NCI-H446 (cell line): ENCODE measurements around the gene ALG12.
"Not testable (repeated sequence)": the region's sequence is repeated elsewhere in the genome, so short reads cannot be mapped to it uniquely, and the experiment has no call there.

Source experiments
- DNase-seq, 2 experiments: peaks; one replicate each; lab custom pipeline; 2025; lab: John Stamatoyannopoulos, UW

Gene ALG12

GRCh38 chr22:49945042-49945794 is 27.0 kb upstream of the ALG12 start:
- not testable (repeated sequence) for DNase-seq

DNA sequence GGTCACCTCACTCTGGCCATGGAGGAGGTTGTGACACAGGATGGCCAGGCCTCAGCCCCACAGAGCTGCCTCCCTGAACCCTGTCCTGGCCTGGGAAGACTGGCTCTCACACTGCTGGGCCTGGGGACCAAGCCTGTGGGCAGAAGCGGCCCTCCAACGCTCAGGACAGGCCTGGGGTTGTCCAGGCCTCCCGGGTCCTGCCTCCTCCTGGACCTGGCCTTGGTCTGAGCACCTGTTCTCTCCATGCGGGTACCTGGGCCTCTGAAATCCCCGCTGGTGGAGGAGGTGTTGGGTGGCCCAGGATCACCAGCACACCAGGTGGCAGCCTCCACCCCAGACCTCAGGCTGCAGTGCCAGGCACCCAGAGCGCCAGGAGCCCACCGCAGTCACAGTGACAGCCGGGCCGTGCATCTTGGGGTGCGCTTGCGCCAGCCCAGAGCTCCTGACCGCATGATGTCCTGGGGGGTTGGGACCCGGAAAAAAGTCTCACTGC is 26.2 kb upstream of the ALG12 start:
- DNase-seq = no peak

DNA sequence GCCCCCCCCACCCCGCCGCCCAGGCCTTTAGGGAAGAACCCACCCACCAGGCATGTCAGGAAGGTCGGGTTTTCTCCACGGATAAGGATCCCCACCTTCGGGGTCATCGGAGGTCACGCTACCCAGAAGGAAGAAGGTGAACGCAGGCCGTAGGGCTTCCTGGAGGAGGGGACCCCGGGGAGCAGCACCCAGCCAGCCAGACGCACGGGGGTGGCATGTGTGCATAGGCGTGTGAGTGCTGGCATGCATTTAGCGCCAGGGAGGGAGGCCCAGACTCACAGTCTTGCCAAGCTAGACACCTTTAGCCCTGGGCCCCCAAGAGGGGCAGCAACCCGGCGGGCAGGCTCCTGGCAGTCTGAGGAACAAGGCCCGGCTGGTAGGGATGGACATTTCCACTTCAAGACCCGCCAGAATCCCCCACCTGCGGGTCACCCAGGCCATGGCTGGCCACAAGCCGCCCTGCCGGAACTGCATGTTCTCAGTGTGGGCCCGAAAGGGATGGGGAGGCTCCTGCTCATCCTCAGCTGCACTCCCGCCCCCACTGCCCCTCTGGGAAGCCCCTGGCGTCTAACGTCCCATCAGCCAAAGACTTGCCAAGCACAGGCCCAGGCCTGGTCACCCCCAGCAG is 25.6 kb upstream of the ALG12 start:
- no peak for DNase-seq

- DNase-seq = no peak
Measured at GRCh38 chr22:49943405-49943765, 25.1 kb upstream of the ALG12 start.

- DNase-seq = no peak
Measured at GRCh38 chr22:49942565-49943404, 24.5 kb upstream of the ALG12 start.

GRCh38 chr22:49941507-49942316 is 23.5 kb upstream of the ALG12 start:
- DNase-seq = no peak

DNA sequence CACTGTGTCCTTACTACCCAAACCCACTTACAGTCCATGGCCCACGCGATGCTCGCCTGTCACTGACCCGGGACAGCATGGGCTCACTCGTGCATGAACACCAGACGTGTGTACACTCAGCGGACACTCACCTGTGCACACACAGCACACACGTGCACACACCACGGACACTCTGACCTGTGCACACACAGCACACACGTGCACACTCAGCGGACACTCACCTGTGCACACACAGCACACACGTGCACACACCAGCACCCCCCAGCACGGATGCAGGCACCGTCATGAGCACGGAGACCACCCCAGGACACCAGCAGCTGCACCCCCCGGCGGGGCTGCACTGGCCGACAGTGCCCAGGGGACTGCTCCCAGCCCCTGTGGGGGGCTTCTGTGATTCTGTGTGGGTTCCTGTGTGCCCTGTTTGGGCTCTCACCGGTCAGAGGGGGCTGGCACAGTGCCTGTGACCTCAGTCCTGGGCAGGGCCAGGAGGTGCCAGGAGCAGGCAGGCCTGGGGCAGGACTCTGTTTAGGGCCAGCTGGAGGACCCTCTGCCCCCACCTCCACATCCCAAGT is 20.4 kb upstream of the ALG12 start:
- no peak for DNase-seq

DNA sequence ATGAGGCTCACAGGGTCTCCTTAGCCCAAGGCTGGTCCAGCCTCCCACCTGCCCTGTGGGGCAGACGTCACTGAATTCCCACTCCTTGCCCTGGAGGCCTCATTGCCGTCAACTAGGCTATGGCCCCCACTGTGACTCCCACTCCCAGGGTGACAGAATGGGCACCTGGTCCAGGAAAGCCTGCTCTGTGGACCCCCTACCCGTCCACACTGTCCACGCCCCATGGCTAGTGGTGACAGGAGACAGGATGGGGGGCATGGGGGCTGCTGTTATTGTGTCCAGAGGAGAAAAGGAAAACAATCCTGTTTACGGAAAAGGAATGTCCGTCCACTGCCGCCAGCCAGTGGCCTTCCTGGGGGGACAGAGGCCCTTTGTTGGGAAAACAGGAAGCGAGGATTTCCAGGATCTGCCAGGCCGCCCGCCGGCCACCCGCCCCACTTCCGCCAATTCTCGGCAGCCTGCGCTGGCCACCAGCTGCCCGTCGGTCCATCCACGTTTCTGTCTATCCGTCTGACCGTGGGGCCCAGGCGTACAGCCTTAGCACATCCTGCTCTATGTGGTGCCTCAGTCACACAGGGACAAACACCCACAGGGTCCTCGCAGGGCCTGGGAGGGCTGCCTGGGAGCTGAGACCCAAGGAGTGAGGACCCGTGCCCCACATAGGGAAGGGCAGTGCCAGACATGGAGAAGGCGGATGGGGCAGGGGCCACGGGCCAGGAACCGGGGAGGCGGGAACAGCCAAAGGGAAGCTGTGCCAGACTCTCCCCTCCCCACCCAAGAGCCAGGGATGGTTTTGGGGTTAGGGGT is 19.7 kb upstream of the ALG12 start:
- no peak for DNase-seq

GRCh38 chr22:49936973-49937757 is 18.9 kb upstream of the ALG12 start:
- no peak for DNase-seq

GRCh38 chr22:49936018-49936972 is 18.1 kb upstream of the ALG12 start:
- DNase-seq = no peak

DNA sequence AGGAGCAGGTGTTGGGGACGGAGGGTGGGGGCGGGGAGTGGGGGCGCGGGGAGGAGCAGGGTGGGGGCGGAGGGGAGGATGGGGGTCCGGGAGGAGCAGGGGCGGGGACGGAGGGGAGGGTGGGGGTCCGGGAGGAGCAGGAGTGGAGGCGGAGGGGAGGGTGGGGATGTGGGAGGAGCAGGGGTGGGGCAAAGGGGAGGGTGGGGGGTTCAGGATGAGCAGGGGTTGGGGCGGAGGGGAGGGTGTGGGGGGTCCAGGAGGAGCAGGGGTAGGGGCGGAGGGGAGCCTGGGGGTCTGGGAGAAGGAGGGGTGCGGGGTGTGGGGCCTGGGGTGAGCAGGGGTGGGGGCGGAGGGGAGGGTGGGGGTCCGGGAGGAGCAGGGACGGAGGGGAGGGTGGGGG is 17.3 kb upstream of the ALG12 start:
- DNase-seq = no peak

DNA sequence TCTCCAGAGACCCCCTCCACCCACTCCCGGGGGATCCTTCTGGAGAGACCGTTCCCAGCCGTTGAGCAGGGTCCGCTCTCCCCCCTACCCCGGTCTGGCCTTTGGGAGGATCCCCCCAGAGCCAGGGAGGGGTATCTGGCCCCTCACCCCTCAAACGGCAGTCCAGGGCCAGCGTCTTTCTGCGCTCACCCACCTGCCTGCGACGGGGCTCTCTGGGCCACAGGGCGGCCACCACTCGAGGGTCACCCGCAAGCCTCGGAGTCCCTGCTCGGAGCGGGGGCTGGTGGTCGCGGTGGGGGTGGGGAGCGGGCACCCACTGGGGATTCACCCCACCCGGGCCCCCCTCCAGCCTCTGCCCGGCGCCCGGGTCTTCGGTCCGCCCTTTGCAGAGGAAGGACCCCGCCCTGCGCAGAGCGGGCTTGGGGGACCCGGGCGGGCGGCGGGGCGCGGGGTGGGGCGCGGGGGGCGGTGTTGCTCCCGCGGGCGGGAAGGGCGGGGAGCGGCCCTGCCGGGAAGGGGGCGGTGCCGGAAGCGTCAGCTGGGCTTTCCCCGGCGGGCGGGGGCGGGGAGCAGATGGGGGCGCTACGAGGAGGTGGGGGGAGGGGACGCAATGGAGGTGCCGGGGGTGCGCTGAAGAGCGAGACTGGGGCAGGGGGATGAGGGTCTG is 16.8 kb upstream of the ALG12 start:
- no peak for DNase-seq

- no peak for DNase-seq
Measured at GRCh38 chr22:49934160-49934890, 16.1 kb upstream of the ALG12 start.

DNA sequence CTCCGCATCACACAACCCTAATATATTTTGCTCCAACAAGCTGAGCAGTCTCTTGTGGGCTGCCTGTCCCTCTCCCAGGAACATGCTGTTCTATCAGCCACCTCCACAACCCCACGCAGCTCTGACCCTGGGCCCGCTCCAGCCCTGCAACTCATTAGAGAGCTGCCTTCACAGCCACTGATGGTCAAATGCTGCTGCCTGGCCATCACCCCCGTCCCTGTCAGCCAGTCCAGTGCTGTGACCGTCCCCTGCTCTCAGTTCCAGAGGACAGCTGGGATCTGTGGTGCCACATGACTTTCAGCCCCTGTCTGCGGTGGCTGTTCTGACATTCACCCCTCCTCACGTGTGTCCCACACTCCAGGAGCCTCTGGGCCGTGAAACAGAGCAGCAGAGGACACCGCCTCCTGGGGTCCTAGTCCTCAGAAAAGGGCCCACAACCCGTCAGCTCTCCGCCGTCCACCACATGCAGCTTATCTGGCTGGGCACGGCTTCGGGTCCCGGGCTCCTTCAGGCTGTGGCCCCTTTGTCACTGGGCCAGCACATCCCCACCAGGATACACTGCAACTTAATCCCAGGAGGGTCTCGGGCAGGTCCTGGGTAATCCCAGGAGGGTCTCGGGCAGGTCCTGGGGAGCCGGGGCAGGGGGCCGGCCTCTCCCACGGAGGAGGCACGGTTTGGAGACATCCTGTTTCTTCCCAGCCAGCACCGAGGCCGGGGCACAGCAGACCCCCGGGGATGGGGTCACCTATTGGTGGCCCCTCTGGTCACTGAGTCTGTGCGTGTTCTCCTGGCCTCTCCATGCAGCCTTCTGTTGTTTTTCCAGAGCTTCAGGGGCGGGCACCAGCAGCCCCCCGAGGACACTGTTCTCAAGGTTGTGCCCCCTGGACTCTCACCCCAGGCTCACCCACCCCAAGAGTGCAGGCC is 15.3 kb upstream of the ALG12 start:
- DNase-seq = no peak

- DNase-seq = peak in 1 of 2 experiments; percentile 11
Measured at GRCh38 chr22:49930596-49931412, 12.6 kb upstream of the ALG12 start.
